ENCODE measurements around the gene USP53. TPM values are rescaled to one million over a fixed set of nuclear protein-coding genes. Genes with fewer than 3 reads are reported as not detected.
"Not testable (repeated sequence)": the region's sequence is repeated elsewhere in the genome, so short reads cannot be mapped to it uniquely, and the experiment has no call there.

USP53 gene
- total RNA-seq, 1 donor from 2014 or later = 26.6 TPM

DNA sequence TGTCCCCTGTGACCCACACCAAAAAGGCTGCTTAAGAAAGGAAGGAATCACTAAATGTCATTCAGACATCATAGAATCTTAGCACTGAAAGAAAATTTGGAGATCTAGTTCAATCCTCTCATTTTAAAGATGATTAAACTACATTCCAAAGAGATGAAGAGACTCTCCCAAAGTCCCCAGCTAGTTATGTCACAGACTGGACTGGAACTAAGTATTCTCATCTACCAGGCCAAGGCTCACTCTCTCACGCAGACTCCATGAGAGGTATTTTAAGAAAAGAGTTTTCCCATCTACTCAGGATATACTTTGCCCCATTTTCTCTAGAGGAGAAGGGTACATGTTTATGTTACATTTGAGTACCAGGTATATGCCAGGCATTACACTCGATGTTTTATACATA is 102.5 kb downstream of the USP53 start:
- DNase-seq (ENCODE audit: low read depth) (no peak), FAIRE-seq (no peak)
- TF ChIP-seq, protein P1, sequence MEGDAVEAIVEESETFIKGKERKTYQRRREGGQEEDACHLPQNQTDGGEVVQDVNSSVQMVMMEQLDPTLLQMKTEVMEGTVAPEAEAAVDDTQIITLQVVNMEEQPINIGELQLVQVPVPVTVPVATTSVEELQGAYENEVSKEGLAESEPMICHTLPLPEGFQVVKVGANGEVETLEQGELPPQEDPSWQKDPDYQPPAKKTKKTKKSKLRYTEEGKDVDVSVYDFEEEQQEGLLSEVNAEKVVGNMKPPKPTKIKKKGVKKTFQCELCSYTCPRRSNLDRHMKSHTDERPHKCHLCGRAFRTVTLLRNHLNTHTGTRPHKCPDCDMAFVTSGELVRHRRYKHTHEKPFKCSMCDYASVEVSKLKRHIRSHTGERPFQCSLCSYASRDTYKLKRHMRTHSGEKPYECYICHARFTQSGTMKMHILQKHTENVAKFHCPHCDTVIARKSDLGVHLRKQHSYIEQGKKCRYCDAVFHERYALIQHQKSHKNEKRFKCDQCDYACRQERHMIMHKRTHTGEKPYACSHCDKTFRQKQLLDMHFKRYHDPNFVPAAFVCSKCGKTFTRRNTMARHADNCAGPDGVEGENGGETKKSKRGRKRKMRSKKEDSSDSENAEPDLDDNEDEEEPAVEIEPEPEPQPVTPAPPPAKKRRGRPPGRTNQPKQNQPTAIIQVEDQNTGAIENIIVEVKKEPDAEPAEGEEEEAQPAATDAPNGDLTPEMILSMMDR (IDR thresholded peaks at IDR 0.05; ENCODE audit: insufficient read depth, low read length, severe bottlenecking) = no peak
- no peaks in the 10 kb centered on the region for H3K27me3 ChIP-seq (ENCODE audit: control insufficient read depth, insufficient read depth, low read length)
- no peak overlapping the region for H3K4me3 ChIP-seq (ENCODE audit: low read depth, low read length)
- H3K36me3 ChIP-seq (ENCODE audit: control insufficient read depth, insufficient read depth, low read length) = no peaks in the 10 kb centered on the region

DNA sequence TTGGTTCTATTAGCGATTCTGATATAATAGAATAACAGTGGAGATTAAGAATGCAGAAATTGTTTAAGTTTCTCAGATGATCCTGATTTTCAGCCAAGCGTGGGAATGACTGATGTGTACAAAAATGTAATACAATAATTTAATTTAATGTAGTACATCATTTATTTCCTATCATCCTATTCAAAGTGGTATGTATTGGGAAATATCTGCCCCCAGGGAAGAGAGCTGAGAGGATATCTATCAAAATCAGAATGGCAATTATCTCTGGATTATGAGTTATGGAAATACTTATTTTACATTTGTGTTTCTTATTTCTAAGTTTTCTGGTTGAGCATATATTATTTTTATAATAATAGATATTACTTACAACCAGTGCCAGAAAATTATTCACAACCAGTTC is 105.5 kb downstream of the USP53 start:
- DNase-seq (ENCODE audit: low read depth) = no peak
- Histone ChIP-seq H3K4me3 (ENCODE audit: low read depth, low read length) (no peak overlapping the region), H3K27me3 (ENCODE audit: control insufficient read depth, insufficient read depth, low read length) (no peaks in the 10 kb centered on the region), H3K36me3 (ENCODE audit: control insufficient read depth, insufficient read depth, low read length) (no peaks in the 10 kb centered on the region)
- FAIRE-seq = no peak
- TF ChIP-seq, protein P1 (IDR thresholded peaks at IDR 0.05; ENCODE audit: insufficient read depth, low read length, severe bottlenecking) = no peak

DNA sequence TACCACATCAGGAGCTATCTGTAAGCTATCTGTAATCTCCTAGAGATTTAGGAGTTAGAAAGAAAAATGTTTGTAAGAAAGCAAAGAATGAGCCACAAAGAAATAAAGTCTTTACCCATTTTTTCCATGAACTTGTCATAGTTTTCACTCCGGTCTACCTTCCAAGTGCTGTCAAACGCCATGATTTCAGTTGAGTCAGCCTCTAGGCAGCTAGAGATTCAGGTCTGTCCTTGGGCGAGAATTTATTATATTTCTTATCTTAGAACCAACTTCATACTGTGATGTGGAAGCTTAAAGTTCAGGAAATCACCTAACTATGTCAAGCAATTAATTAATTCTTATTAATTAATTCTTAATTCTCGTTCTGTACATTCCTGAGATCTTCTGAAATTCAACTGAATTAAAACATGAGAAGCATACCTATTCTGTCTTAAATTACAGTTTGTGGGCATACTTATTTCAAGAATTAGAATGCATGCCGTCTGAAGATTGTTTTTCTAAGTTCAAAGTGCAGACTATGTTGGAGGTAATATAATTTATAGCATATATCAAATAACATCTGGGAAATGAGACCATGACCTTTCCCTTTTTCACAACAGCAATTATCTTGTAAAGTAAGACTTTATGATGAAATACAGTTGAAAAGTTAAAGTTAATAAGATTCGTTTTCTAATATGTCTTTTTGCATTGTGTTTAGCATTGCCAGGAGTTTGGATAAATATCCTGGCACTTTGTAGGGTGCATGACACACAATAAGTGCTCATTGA is 109.6 kb downstream of the USP53 start, which contains the start of gene FABP2:
FABP2 (minus strand) TSS at position 218 of the 767 bp plus-strand sequence; CDS start at position 182, 36 bp downstream.
- H3K4me3 ChIP-seq (ENCODE audit: low read depth, low read length) = no peak within 1 kb of the TSS
- H3K27me3 ChIP-seq (ENCODE audit: control insufficient read depth, insufficient read depth, low read length) = no peaks in the 10 kb centered on the region
- H3K36me3 ChIP-seq (ENCODE audit: control insufficient read depth, insufficient read depth, low read length) = no peaks in the 10 kb centered on the region
- TF ChIP-seq, protein P1 (IDR thresholded peaks at IDR 0.05; ENCODE audit: insufficient read depth, low read length, severe bottlenecking) = no peak
- DNase-seq (ENCODE audit: low read depth) (no peak), FAIRE-seq (no peak)

DNA sequence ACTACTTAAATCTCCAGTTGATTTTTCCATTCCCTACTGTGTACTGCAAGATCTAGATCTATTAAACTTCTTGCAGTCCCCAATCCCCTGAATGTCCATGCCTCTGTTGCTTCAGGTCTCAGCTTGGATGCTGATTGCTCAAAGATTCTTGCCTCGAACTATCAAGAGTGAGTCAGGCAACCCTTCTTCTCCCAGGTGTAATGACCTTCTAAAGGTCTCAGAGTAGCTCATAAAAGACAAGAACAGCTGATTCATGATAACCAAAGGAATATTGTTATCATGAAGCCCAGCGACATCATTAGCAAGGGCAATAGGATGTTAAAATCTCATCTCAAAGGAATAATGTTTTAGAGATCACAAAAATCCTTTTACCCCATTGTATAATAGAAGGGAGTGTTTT is 116.2 kb downstream of the USP53 start:
- Histone ChIP-seq H3K4me3 (ENCODE audit: low read depth, low read length) (no peak overlapping the region), H3K27me3 (ENCODE audit: control insufficient read depth, insufficient read depth, low read length) (no peaks in the 10 kb centered on the region), H3K36me3 (ENCODE audit: control insufficient read depth, insufficient read depth, low read length) (no peaks in the 10 kb centered on the region)
- FAIRE-seq (no peak), DNase-seq (ENCODE audit: low read depth) (no peak)
- TF ChIP-seq, protein P1 (IDR thresholded peaks at IDR 0.05; ENCODE audit: insufficient read depth, low read length, severe bottlenecking) = no peak

DNA sequence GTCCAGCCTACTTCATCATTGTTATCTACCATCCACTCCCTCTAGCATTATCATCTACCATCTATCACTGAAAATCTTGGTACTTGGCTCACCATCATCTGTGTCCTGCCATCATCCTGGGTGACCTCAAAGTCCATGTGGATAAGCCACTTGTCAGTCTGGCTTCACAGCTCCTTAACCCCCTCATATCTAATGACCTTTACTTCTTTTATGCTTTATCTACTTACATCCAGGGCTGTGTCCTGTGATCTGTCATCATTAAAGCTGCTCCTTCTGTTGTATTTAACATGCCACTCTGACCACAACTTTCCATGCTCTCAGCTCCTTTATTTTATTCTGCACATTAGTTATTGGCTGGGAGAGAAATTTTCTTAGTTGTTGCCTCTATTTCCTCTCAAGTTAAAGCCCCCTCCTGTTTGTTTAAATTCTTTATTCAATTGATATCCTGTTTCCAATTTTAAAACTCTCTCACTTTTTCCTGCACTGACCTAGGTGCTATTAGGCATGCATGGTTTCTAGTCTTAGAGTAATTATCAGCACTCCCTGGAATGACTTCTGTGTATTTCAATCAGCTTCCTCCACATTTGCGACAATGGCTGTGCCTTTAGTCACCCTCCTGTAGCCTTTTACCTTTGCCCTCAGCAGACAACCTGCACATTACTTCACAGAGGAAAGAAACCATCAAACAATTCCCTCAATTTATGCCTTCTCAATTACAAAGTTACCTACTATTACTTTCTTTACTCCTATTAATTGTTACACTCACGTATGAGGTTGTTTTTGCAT is 117.5 kb downstream of the USP53 start:
- DNase-seq (ENCODE audit: low read depth) (no peak), FAIRE-seq (no peak)
- Histone ChIP-seq H3K36me3 (ENCODE audit: control insufficient read depth, insufficient read depth, low read length) (no peaks in the 10 kb centered on the region), H3K4me3 (ENCODE audit: low read depth, low read length) (no peak overlapping the region), H3K27me3 (ENCODE audit: control insufficient read depth, insufficient read depth, low read length) (no peaks in the 10 kb centered on the region)
- TF ChIP-seq, protein P1 (IDR thresholded peaks at IDR 0.05; ENCODE audit: insufficient read depth, low read length, severe bottlenecking) = no peak

DNA sequence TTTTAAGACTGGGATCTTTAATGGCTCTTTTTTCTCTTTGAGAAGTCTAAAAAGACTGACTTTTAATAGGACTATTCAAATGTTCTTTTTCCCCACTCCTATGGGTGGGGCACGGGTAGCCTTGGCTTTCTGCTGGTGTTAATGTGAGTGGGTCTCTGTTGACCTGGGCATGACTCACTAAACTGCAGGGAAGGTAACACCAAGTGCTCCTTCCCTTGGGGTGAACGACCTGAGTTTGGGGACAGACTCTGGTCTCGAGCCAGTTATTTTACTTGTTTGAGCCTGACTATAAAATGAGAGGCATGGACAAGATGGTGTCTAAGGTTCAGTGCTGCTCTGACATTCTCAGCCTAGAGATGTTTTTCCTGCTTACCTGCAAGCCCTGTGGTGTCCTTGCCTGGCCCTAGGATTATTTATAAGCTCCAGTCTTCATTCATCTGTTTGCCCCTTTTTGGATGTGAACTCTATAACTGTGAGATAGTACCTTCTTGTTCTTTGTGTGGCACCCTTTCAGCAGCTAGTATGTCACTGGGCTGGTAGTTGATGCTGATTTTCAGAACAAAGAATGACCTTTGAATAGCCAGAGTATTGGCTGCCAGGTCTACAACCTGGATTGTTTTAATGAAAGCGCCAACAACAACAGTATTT is 123.9 kb downstream of the USP53 start:
- not testable (repeated sequence) for H3K27me3 ChIP-seq (ENCODE audit: control insufficient read depth, insufficient read depth, low read length); H3K36me3 ChIP-seq (ENCODE audit: control insufficient read depth, insufficient read depth, low read length); H3K4me3 ChIP-seq (ENCODE audit: low read depth, low read length); DNase-seq (ENCODE audit: low read depth)
- FAIRE-seq = peak; percentile 83

Measured in bronchial epithelial cell (primary cell).